ENCODE results near the gene LIPK.

Gene LIPK

DNA sequence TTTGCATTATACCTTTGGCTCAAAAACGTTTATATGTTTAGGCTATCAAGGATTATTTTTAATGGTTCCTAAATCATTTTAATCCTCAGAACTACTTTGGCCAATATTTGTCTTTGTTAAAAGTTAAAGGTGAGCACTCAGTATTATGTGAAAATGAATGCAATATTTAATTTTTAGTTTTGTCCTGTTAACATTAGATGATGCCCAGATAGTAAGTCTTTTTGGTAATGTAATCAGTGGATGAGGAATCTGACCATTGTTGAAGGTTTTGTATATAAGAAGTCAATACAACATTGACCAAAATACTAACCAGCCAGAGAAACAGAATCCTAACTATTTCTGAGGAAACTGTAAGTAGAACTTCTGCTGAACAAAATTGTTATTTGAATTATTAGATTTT is 41.9 kb upstream of the LIPK start, which contains the start of gene LIPF:
Gene LIPF (plus strand): TSS at position 301 of the 400 bp plus-strand sequence. CDS start 2,856 bp downstream, outside the sequence.
- TF ChIP-seq, protein P1, sequence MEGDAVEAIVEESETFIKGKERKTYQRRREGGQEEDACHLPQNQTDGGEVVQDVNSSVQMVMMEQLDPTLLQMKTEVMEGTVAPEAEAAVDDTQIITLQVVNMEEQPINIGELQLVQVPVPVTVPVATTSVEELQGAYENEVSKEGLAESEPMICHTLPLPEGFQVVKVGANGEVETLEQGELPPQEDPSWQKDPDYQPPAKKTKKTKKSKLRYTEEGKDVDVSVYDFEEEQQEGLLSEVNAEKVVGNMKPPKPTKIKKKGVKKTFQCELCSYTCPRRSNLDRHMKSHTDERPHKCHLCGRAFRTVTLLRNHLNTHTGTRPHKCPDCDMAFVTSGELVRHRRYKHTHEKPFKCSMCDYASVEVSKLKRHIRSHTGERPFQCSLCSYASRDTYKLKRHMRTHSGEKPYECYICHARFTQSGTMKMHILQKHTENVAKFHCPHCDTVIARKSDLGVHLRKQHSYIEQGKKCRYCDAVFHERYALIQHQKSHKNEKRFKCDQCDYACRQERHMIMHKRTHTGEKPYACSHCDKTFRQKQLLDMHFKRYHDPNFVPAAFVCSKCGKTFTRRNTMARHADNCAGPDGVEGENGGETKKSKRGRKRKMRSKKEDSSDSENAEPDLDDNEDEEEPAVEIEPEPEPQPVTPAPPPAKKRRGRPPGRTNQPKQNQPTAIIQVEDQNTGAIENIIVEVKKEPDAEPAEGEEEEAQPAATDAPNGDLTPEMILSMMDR (conservative IDR thresholded peaks at IDR 0.05; ENCODE audit: low read depth): no peak
- no peak within 1 kb of the TSS for H3K27ac ChIP-seq
- CTCF ChIA-PET: no interaction called here
- POLR2A ChIA-PET (ENCODE audit: low non-redundant PET): no interaction called here
- no peak for DNase-seq (ENCODE audit: low spot score)

DNA sequence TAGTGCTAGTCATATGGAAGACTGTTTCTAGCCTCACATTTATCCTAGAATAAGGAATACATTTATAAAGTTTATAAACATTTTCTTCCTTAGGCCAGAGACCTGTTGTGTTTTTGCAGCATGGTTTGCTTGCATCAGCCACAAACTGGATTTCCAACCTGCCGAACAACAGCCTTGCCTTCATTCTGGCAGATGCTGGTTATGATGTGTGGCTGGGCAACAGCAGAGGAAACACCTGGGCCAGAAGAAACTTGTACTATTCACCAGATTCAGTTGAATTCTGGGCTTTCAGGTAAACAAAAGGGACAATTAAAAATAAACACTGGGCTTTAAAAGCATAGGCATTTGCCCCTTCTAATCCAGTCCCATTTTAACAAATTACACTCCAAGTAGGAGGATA is 37.6 kb upstream of the LIPK start:
- TF ChIP-seq, protein P1 (conservative IDR thresholded peaks at IDR 0.05; ENCODE audit: low read depth): no peak
- H3K27ac ChIP-seq: no peak overlapping the region
- POLR2A ChIA-PET (ENCODE audit: low non-redundant PET): no interaction called here
- DNase-seq (ENCODE audit: low spot score): no peak
- CTCF ChIA-PET: interaction anchor here (0.9 kb wide), 1 partner anchor 142 kb away, joined by 9 read pairs; no protein-coding TSS in a partner anchor

DNA sequence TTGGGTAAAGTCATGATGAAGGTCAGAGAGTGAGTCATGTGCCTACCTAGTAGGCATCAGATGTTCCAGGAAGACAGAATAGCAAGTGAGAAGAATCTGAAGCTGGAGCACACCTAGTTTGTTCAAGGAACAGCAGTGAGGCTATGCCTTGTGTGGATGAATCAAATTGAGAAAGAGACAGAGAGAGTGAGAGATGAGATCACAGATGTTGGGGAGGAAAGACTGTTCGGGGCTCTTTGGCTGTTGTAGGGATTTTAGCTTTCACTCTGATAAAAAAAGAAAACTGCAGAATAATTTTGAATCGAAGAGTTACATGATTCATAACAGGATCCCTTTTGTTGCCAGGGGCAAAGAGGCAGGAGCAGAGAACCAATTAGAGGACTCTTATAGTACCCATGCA is 35.6 kb upstream of the LIPK start:
- TF ChIP-seq, protein P1 (conservative IDR thresholded peaks at IDR 0.05; ENCODE audit: low read depth): no peak
- DNase-seq (ENCODE audit: low spot score): no peak
- ChIA-PET POLR2A (ENCODE audit: low non-redundant PET) (interaction anchor here (0.5 kb wide), 1 partner anchor 104 kb away, joined by 3 read pairs; no protein-coding TSS in a partner anchor), CTCF (interaction anchor here (0.6 to 1.0 kb wide), 2 partner anchors 8 to 140 kb away, joined by 3 to 6 read pairs; no protein-coding TSS in a partner anchor)
- no peak overlapping the region for H3K27ac ChIP-seq

DNA sequence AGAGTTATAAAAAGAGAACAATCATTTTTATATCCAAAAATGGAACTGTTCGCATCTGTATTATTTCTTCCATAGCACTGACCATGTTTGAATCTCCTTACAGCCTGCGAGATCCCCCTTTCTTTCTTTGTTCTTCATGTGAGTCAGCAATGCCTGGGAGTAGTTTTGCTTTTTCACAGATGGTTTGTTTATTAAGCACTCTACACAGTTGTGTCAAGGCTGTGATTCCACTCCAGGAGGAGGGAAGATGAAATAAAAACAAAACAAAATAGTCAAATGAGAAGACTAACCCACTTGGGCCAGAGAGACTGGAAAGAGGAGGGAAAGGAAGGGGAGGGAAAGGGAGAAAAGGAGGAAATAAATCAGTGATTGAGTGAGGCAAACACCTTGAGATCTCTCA is 34.0 kb upstream of the LIPK start:
- POLR2A ChIA-PET (ENCODE audit: low non-redundant PET): no interaction called here
- no peak for DNase-seq (ENCODE audit: low spot score)
- TF ChIP-seq, protein P1 (conservative IDR thresholded peaks at IDR 0.05; ENCODE audit: low read depth): no peak
- no peak overlapping the region for H3K27ac ChIP-seq
- CTCF ChIA-PET: interaction anchor here (0.7 kb wide), 1 partner anchor 50 kb away, joined by 3 read pairs; no protein-coding TSS in a partner anchor

DNA sequence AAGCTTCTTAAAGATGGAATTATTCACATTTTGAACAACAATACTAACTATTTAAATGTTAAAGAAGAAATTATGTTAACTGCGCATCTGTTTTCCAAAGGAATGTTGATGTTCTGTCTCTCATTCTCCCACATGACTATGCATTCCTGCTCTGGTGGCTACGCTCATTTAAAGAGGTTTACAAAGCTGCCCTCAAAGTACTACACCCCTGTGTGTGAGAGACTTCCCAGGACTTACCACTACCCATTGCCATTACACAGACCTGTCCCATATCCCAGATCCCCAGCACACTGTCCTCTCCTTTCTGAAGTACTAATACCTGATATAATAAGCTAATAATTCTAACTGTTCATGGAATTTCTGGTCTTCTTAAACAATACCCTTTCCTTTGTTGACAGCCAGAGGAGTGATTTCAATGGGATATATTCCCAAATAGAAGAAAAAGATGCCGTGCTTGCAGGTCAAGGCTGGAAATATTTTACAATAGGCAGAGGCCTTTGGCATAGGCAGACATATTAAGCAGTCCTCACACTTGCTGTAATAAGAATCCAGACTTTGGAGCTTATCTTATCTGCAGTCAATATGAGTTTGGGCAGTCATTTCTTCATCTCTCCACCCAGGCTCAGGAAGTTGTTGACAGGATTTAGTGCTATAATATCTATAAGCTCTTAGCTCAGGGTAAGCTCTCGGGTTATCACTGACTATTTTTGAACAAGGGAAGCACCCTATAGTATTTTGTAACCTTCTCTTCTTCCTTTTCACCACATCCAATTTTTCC is 29.6 kb upstream of the LIPK start:
- no peak for DNase-seq (ENCODE audit: low spot score)
- no peak overlapping the region for H3K27ac ChIP-seq
- CTCF ChIA-PET: interaction anchor here (0.5 to 1.3 kb wide), 4 partner anchors 10 to 134 kb away, joined by 3 to 4 read pairs (median 4); no protein-coding TSS in a partner anchor
- POLR2A ChIA-PET (ENCODE audit: low non-redundant PET): no interaction called here
- TF ChIP-seq, protein P1 (conservative IDR thresholded peaks at IDR 0.05; ENCODE audit: low read depth): no peak

DNA sequence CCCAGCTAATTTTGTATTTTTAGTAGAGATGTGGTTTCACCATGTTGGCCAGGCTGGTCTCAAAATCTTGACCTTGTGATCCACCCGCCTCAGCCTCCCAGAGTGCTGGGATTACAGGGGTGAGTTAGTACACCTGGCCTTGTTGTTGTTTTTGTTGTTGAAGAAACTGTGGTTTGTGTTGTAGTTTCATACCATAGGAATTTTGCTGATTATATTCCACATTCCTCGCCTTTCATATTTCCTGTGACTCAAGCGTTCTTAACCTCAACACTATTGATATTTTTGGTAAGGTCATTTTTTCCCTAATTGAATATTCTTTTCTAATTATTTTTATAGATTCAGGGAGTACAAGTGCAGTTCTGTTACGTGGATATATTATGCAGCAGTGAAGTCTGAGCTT is 25.1 kb upstream of the LIPK start:
- no peak overlapping the region for H3K27ac ChIP-seq
- ChIA-PET CTCF (interaction anchor here (0.6 to 1.3 kb wide), 3 partner anchors 116 to 430 kb away, joined by 4 to 5 read pairs (median 4); no protein-coding TSS in a partner anchor), POLR2A (ENCODE audit: low non-redundant PET) (no interaction called here)
- TF ChIP-seq, protein P1 (conservative IDR thresholded peaks at IDR 0.05; ENCODE audit: low read depth): no peak
- no peak for DNase-seq (ENCODE audit: low spot score)
